22Rv1 (cell line): ENCODE results near the gene SMIM13.
A peak's percentile ranks its signal among the peaks of the same experiment; 100 is the strongest.

Experiments used
- H3K27ac ChIP-seq: fragments of 450-650 bp; 2 replicates; pipeline ENCODE4 v1.5.1; 2017
- CTCF ChIP-seq: fragments of 450-650 bp; IDR thresholded peaks from 2 replicates; pipeline ENCODE4 v1.5.1; 2017; ENCODE audit warnings: mild to moderate bottlenecking
- ZFX ChIP-seq: fragments of 450-650 bp; IDR thresholded peaks from 2 replicates; pipeline ENCODE4 v1.6.1; 2017; ENCODE audit warnings: antibody characterized with exemption, borderline replicate concordance

Gene SMIM13

GRCh38 chr6:11171952-11172351 lies 78.3 kb downstream of the SMIM13 start:
- TF ChIP-seq ZFX (no peak), CTCF (no peak)

GRCh38 chr6:11172501-11173327 lies 79.1 kb downstream of the SMIM13 start:
- TF ChIP-seq ZFX (no peak), CTCF (peak; percentile 93)
- H3K27ac ChIP-seq = no peak overlapping the region

More at GRCh38 chr6:11171952-11172351, 78.3 kb downstream of the SMIM13 start:
- H3K27ac ChIP-seq = no peak overlapping the region

GRCh38 chr6:11174242-11174611 lies 80.6 kb downstream of the SMIM13 start:
- no peak for TF ChIP-seq ZFX
- TF ChIP-seq CTCF = no peak
- H3K27ac ChIP-seq = no peak overlapping the region

- TF ChIP-seq CTCF (no peak), ZFX (no peak)
- no peak overlapping the region for H3K27ac ChIP-seq
Observed at GRCh38 chr6:11177271-11177670, 83.6 kb downstream of the SMIM13 start.

- H3K27ac ChIP-seq = no peak overlapping the region
- TF ChIP-seq CTCF (no peak), ZFX (no peak)
Observed at GRCh38 chr6:11179088-11179418, 85.4 kb downstream of the SMIM13 start.

GRCh38 chr6:11179419-11180202 lies 86.0 kb downstream of the SMIM13 start:
- TF ChIP-seq CTCF (no peak), ZFX (no peak)
- no peak overlapping the region for H3K27ac ChIP-seq
